ENCODE results near the gene GRIN2C.
"Not testable (repeated sequence)": the region's sequence is repeated elsewhere in the genome, so short reads cannot be mapped to it uniquely, and the experiment has no call there.

GRIN2C gene

GRCh38 chr17:74872313-74873036, 12.8 kb upstream of the GRIN2C start, which contains the start of gene FDXR:
Gene FDXR, minus strand, starts transcription at chr17:74872994. Its CDS starts 50 bp downstream, at chr17:74872944.
- no peaks in the 10 kb centered on the region for H3K9me3 ChIP-seq (ENCODE audit: control insufficient read depth in 1 of 2, low read length in 2 of 2)
- peak within 1 kb of the TSS; percentile 85 for H3K27ac ChIP-seq (ENCODE audit: low read depth, low read length)
- no peaks in the 10 kb centered on the region for H3K27me3 ChIP-seq (ENCODE audit: control insufficient read depth in 1 of 2, insufficient read depth in 2 of 2, low read length in 2 of 2)
- H3K4me1 ChIP-seq (ENCODE audit: control insufficient read depth in 1 of 2, insufficient read depth in 2 of 2, low read length in 2 of 2), result peaks cover 16 to 17% of the 10 kb centered on the region in 2 donors
- H3K4me3 ChIP-seq (ENCODE audit: low read depth in 1 of 2, low read length in 2 of 2), result peak within 1 kb of the TSS; percentile 86 to 90
- peak within 1 kb of the TSS; percentile 86 to 96 for H3K9ac ChIP-seq (ENCODE audit: low read depth in 1 of 2, low read length in 2 of 2)
- no peaks in the 10 kb centered on the region for H3K36me3 ChIP-seq (ENCODE audit: control insufficient read depth in 1 of 2, insufficient read depth in 2 of 2, low read length in 2 of 2)

- Histone ChIP-seq H3K27me3 (ENCODE audit: control insufficient read depth in 1 of 2, insufficient read depth in 2 of 2, low read length in 2 of 2) (no peaks in the 10 kb centered on the region), H3K9ac (ENCODE audit: low read depth in 1 of 2, low read length in 2 of 2) (peak overlapping the region in 1 of 2 donors; percentile 79), H3K4me1 (ENCODE audit: control insufficient read depth in 1 of 2, insufficient read depth in 2 of 2, low read length in 2 of 2) (peaks cover 16 to 17% of the 10 kb centered on the region in 2 donors), H3K27ac (ENCODE audit: low read depth, low read length) (no peak overlapping the region), H3K4me3 (ENCODE audit: low read depth in 1 of 2, low read length in 2 of 2) (peak overlapping the region in 1 of 2 donors; percentile 14), H3K36me3 (ENCODE audit: control insufficient read depth in 1 of 2, insufficient read depth in 2 of 2, low read length in 2 of 2) (no peaks in the 10 kb centered on the region), H3K9me3 (ENCODE audit: control insufficient read depth in 1 of 2, low read length in 2 of 2) (no peaks in the 10 kb centered on the region)
Observed at GRCh38 chr17:74871356-74872076, 11.8 kb upstream of the GRIN2C start.

GRCh38 chr17:74870512-74870911, 10.8 kb upstream of the GRIN2C start:
- no peak overlapping the region for H3K9ac ChIP-seq (ENCODE audit: low read depth in 1 of 2, low read length in 2 of 2)
- H3K4me3 ChIP-seq (ENCODE audit: low read depth in 1 of 2, low read length in 2 of 2), result no peak overlapping the region
- H3K27ac ChIP-seq (ENCODE audit: low read depth, low read length), result no peak overlapping the region
- no peaks in the 10 kb centered on the region for H3K27me3 ChIP-seq (ENCODE audit: control insufficient read depth in 1 of 2, insufficient read depth in 2 of 2, low read length in 2 of 2)
- H3K36me3 ChIP-seq (ENCODE audit: control insufficient read depth in 1 of 2, insufficient read depth in 2 of 2, low read length in 2 of 2), result no peaks in the 10 kb centered on the region
- peaks cover 16 to 17% of the 10 kb centered on the region in 2 donors for H3K4me1 ChIP-seq (ENCODE audit: control insufficient read depth in 1 of 2, insufficient read depth in 2 of 2, low read length in 2 of 2)
- H3K9me3 ChIP-seq (ENCODE audit: control insufficient read depth in 1 of 2, low read length in 2 of 2), result no peaks in the 10 kb centered on the region

GRCh38 chr17:74870028-74870427, 10.3 kb upstream of the GRIN2C start:
- H3K36me3 ChIP-seq (ENCODE audit: control insufficient read depth in 1 of 2, insufficient read depth in 2 of 2, low read length in 2 of 2); H3K27ac ChIP-seq (ENCODE audit: low read depth, low read length); H3K27me3 ChIP-seq (ENCODE audit: control insufficient read depth in 1 of 2, insufficient read depth in 2 of 2, low read length in 2 of 2); H3K4me3 ChIP-seq (ENCODE audit: low read depth in 1 of 2, low read length in 2 of 2); H3K9ac ChIP-seq (ENCODE audit: low read depth in 1 of 2, low read length in 2 of 2); H3K9me3 ChIP-seq (ENCODE audit: control insufficient read depth in 1 of 2, low read length in 2 of 2): not testable (repeated sequence)
- peaks cover 16 to 17% of the 10 kb centered on the region in 2 donors for H3K4me1 ChIP-seq (ENCODE audit: control insufficient read depth in 1 of 2, insufficient read depth in 2 of 2, low read length in 2 of 2)

GRCh38 chr17:74868908-74869255, 9.2 kb upstream of the GRIN2C start:
- H3K27me3 ChIP-seq (ENCODE audit: control insufficient read depth in 1 of 2, insufficient read depth in 2 of 2, low read length in 2 of 2), result no peaks in the 10 kb centered on the region
- H3K27ac ChIP-seq (ENCODE audit: low read depth, low read length), result no peak overlapping the region
- no peak overlapping the region for H3K9ac ChIP-seq (ENCODE audit: low read depth in 1 of 2, low read length in 2 of 2)
- no peak overlapping the region for H3K4me3 ChIP-seq (ENCODE audit: low read depth in 1 of 2, low read length in 2 of 2)
- no peaks in the 10 kb centered on the region for H3K36me3 ChIP-seq (ENCODE audit: control insufficient read depth in 1 of 2, insufficient read depth in 2 of 2, low read length in 2 of 2)
- no peaks in the 10 kb centered on the region for H3K9me3 ChIP-seq (ENCODE audit: control insufficient read depth in 1 of 2, low read length in 2 of 2)
- peaks cover 12 to 14% of the 10 kb centered on the region in 2 donors for H3K4me1 ChIP-seq (ENCODE audit: control insufficient read depth in 1 of 2, insufficient read depth in 2 of 2, low read length in 2 of 2)

- no peak overlapping the region for H3K9ac ChIP-seq (ENCODE audit: low read depth in 1 of 2, low read length in 2 of 2)
- H3K27ac ChIP-seq (ENCODE audit: low read depth, low read length), result no peak overlapping the region
- H3K4me3 ChIP-seq (ENCODE audit: low read depth in 1 of 2, low read length in 2 of 2), result no peak overlapping the region
Observed at GRCh38 chr17:74868251-74868907, 8.7 kb upstream of the GRIN2C start.

GRCh38 chr17:74866198-74866835, 6.6 kb upstream of the GRIN2C start:
- no peak overlapping the region for H3K9ac ChIP-seq (ENCODE audit: low read depth in 1 of 2, low read length in 2 of 2)
- H3K27ac ChIP-seq (ENCODE audit: low read depth, low read length), result no peak overlapping the region
- H3K9me3 ChIP-seq (ENCODE audit: control insufficient read depth in 1 of 2, low read length in 2 of 2), result no peaks in the 10 kb centered on the region
- no peak overlapping the region for H3K4me3 ChIP-seq (ENCODE audit: low read depth in 1 of 2, low read length in 2 of 2)
- H3K27me3 ChIP-seq (ENCODE audit: control insufficient read depth in 1 of 2, insufficient read depth in 2 of 2, low read length in 2 of 2), result peaks cover 3 to 10% of the 10 kb centered on the region in 2 donors
- no peaks in the 10 kb centered on the region for H3K36me3 ChIP-seq (ENCODE audit: control insufficient read depth in 1 of 2, insufficient read depth in 2 of 2, low read length in 2 of 2)
- peaks cover 9 to 13% of the 10 kb centered on the region in 2 donors for H3K4me1 ChIP-seq (ENCODE audit: control insufficient read depth in 1 of 2, insufficient read depth in 2 of 2, low read length in 2 of 2)

More at GRCh38 chr17:74868251-74868907, 8.7 kb upstream of the GRIN2C start:
- no peaks in the 10 kb centered on the region for H3K9me3 ChIP-seq (ENCODE audit: control insufficient read depth in 1 of 2, low read length in 2 of 2)
- peaks cover 10 to 11% of the 10 kb centered on the region in 2 donors for H3K4me1 ChIP-seq (ENCODE audit: control insufficient read depth in 1 of 2, insufficient read depth in 2 of 2, low read length in 2 of 2)
- no peaks in the 10 kb centered on the region for H3K36me3 ChIP-seq (ENCODE audit: control insufficient read depth in 1 of 2, insufficient read depth in 2 of 2, low read length in 2 of 2)
- no peaks in the 10 kb centered on the region for H3K27me3 ChIP-seq (ENCODE audit: control insufficient read depth in 1 of 2, insufficient read depth in 2 of 2, low read length in 2 of 2)

- Histone ChIP-seq H3K27ac (ENCODE audit: low read depth, low read length) (no peak overlapping the region), H3K27me3 (ENCODE audit: control insufficient read depth in 1 of 2, insufficient read depth in 2 of 2, low read length in 2 of 2) (peaks cover 7 to 16% of the 10 kb centered on the region in 2 donors), H3K9me3 (ENCODE audit: control insufficient read depth in 1 of 2, low read length in 2 of 2) (no peaks in the 10 kb centered on the region), H3K36me3 (ENCODE audit: control insufficient read depth in 1 of 2, insufficient read depth in 2 of 2, low read length in 2 of 2) (no peaks in the 10 kb centered on the region), H3K9ac (ENCODE audit: low read depth in 1 of 2, low read length in 2 of 2) (no peak overlapping the region), H3K4me1 (ENCODE audit: control insufficient read depth in 1 of 2, insufficient read depth in 2 of 2, low read length in 2 of 2) (peaks cover 9 to 18% of the 10 kb centered on the region in 2 donors), H3K4me3 (ENCODE audit: low read depth in 1 of 2, low read length in 2 of 2) (no peak overlapping the region)
Observed at GRCh38 chr17:74865504-74866197, 6.0 kb upstream of the GRIN2C start.

- H3K27me3 ChIP-seq (ENCODE audit: control insufficient read depth in 1 of 2, insufficient read depth in 2 of 2, low read length in 2 of 2), result peaks cover 14 to 23% of the 10 kb centered on the region in 2 donors
- no peaks in the 10 kb centered on the region for H3K36me3 ChIP-seq (ENCODE audit: control insufficient read depth in 1 of 2, insufficient read depth in 2 of 2, low read length in 2 of 2)
- H3K9me3 ChIP-seq (ENCODE audit: control insufficient read depth in 1 of 2, low read length in 2 of 2), result no peaks in the 10 kb centered on the region
- no peak overlapping the region for H3K4me3 ChIP-seq (ENCODE audit: low read depth in 1 of 2, low read length in 2 of 2)
- no peak overlapping the region for H3K9ac ChIP-seq (ENCODE audit: low read depth in 1 of 2, low read length in 2 of 2)
- no peak overlapping the region for H3K27ac ChIP-seq (ENCODE audit: low read depth, low read length)
- peaks cover 9 to 26% of the 10 kb centered on the region in 2 donors for H3K4me1 ChIP-seq (ENCODE audit: control insufficient read depth in 1 of 2, insufficient read depth in 2 of 2, low read length in 2 of 2)
Observed at GRCh38 chr17:74864866-74865395, 5.2 kb upstream of the GRIN2C start.
